Stomach (tissue), 9 donors: Measurements from ENCODE around the gene RALGAPA2. TPM values are rescaled to one million over a fixed set of nuclear protein-coding genes. Genes with fewer than 3 reads are reported as not detected.
A peak's percentile ranks its signal among the peaks of the same experiment; 100 is the strongest.

Experiments used
- DNase-seq, 2 donors: peaks; one replicate each; pipeline versions ENCODE4 v3.0.0 to v3.0.0-alpha.2; 2013 to 2019
- H3K27ac ChIP-seq, 5 donors: fragments of 200-600 bp in 4 of 5; sonication (generic) in 4 of 5; one replicate each; pipeline ENCODE4 v1.5.1; 2013 to 2019; ENCODE audit warnings: mild to moderate bottlenecking in 1 of 5, moderate library complexity in 1 of 5
- H3K27me3 ChIP-seq, 3 donors: fragments of 200-600 bp; sonication (generic); one replicate each; pipeline ENCODE4 v1.5.1; 2017 to 2019; ENCODE audit warnings: mixed run types in 1 of 3
- H3K36me3 ChIP-seq, 4 donors: fragments of 200-600 bp; sonication (generic); 1 replicate in 3 of 4; 2 replicates in 1 of 4; pipeline ENCODE4 v1.5.1; 2016 to 2019
- H3K4me1 ChIP-seq, 4 donors: fragments of 200-600 bp; sonication (generic); one replicate each; pipeline ENCODE4 v1.5.1; 2016 to 2019
- H3K4me3 ChIP-seq, 4 donors: fragments of 200-600 bp; sonication (generic) in 3 of 4; one replicate each; pipeline ENCODE4 v1.5.1; 2016 to 2019; ENCODE audit warnings: mild to moderate bottlenecking in 1 of 4
- H3K9me3 ChIP-seq, 4 donors: fragments of 200-600 bp; sonication (generic); one replicate each; pipeline ENCODE4 v1.5.1; 2016 to 2019
- CTCF ChIP-seq, 7 experiments: fragments of 450-650 bp in 4 of 7; fragments of 200-600 bp in 3 of 7; sonication (generic) in 3 of 7; IDR thresholded peaks; one replicate each; pipeline ENCODE4 v1.5.1; 2016 to 2019; ENCODE audit warnings: antibody characterized with exemption in 7 of 7, control low read depth in 2 of 7, mild to moderate bottlenecking in 1 of 7
- EP300 ChIP-seq: sonication (generic); formaldehyde crosslinking; IDR thresholded peaks from one replicate; pipeline ENCODE4 v1.6.1; 2017; ENCODE audit warnings: antibody characterized with exemption
- POLR2A ChIP-seq, 4 donors: fragments of 450-650 bp; IDR thresholded peaks; one replicate each; pipeline ENCODE4 v1.6.1; 2016; ENCODE audit warnings: antibody characterized with exemption in 4 of 4, control low read depth in 2 of 4, mild to moderate bottlenecking in 1 of 4, moderate library complexity in 1 of 4
- POLR2AphosphoS5 ChIP-seq, 3 donors: sonication (generic); formaldehyde crosslinking; IDR thresholded peaks; one replicate each; pipeline ENCODE4 v1.6.1; 2016; ENCODE audit warnings: antibody characterized with exemption in 3 of 3
- WGBS, 5 donors: extraction: QIAGEN DNeasy Blood & Tissue Kit in 3 of 5; methylation state at CpG; one replicate each; pipeline versions ENCODE4 v1.1.5 to v1.1.7; 2013 to 2018; 5-methylcytosine and 5-hydroxymethylcytosine counted together
- intact Hi-C: fragments of 100-400 bp; cut with DNase I; formaldehyde crosslinking; loops from one replicate; pipeline ENCODE4 v1.15.1; 2023; ENCODE audit warnings: low total_unique reads
- polyA plus RNA-seq, 3 donors: library from polyadenylated mRNA; stranded (reverse); fragments of 200-250 nt; gene quantifications; one replicate each; pipeline ENCODE4 v1.2.3, GENCODE V29; 2013
- total RNA-seq, 5 donors: library from RNA; depleted of rRNA; stranded (reverse); fragments of >200 nt; gene quantifications; one replicate each; pipeline versions ENCODE4 v1.1.0 to v1.2.3, GENCODE V29; 2014 to 2016
- donor health status: healthy with polysubstance abuse.
- donor health status: Bipolar disorder and iron deficiency.
- donor health status: healthy.

RALGAPA2 gene
- total and polyA plus RNA-seq, 8 donors = 4.3 to 159 (median 48.7) TPM

- intact Hi-C loops = no loop called here
- Histone ChIP-seq H3K27ac (no peak overlapping the region), H3K27me3 (no peaks in the 10 kb centered on the region), H3K36me3 (no peaks in the 10 kb centered on the region), H3K4me3 (no peak overlapping the region), H3K4me1 (no peaks in the 10 kb centered on the region), H3K9me3 (no peaks in the 10 kb centered on the region)
- no peak for TF ChIP-seq POLR2AphosphoS5 (IDR thresholded peaks at IDR 0.05)
- no peak for TF ChIP-seq POLR2A (IDR thresholded peaks at IDR 0.05)
- TF ChIP-seq EP300 = no peak
- TF ChIP-seq CTCF (IDR thresholded peaks at IDR 0.05) = no peak
- no peak for DNase-seq
- 88 to 97% (median 94%) methylated on average over 4 of the region's 4 CpGs for WGBS, 5 donors
Measured at GRCh38 chr20:20721489-20721888, 9.0 kb upstream of the RALGAPA2 start.

- Histone ChIP-seq H3K36me3 (no peaks in the 10 kb centered on the region), H3K27me3 (no peaks in the 10 kb centered on the region), H3K27ac (no peak overlapping the region), H3K4me1 (no peaks in the 10 kb centered on the region), H3K4me3 (no peak overlapping the region), H3K9me3 (no peaks in the 10 kb centered on the region)
- intact Hi-C loops = no loop called here
- WGBS, 5 donors = 82 to 97% (median 94%) methylated on average over 1 of the region's 1 CpG
- TF ChIP-seq EP300 (no peak), CTCF (IDR thresholded peaks at IDR 0.05) (no peak), POLR2A (IDR thresholded peaks at IDR 0.05) (no peak), POLR2AphosphoS5 (IDR thresholded peaks at IDR 0.05) (no peak)
- DNase-seq = no peak
Measured at GRCh38 chr20:20720158-20720557, 7.7 kb upstream of the RALGAPA2 start.

GRCh38 chr20:20719411-20719810 lies 7.0 kb upstream of the RALGAPA2 start:
- peak in 1 of 2 donors; percentile 48 for DNase-seq
- Histone ChIP-seq H3K36me3 (no peaks in the 10 kb centered on the region), H3K4me3 (no peak overlapping the region), H3K27ac (peak overlapping the region in 1 of 5 donors; percentile 22), H3K27me3 (no peaks in the 10 kb centered on the region), H3K9me3 (no peaks in the 10 kb centered on the region), H3K4me1 (no peaks in the 10 kb centered on the region)
- no peak for TF ChIP-seq EP300
- no peak for TF ChIP-seq CTCF (IDR thresholded peaks at IDR 0.05)
- TF ChIP-seq POLR2A (IDR thresholded peaks at IDR 0.05) = no peak
- no peak for TF ChIP-seq POLR2AphosphoS5 (IDR thresholded peaks at IDR 0.05)
- intact Hi-C loops = no loop called here

GRCh38 chr20:20713244-20713765 lies 861 bp upstream of the RALGAPA2 start:
- TF ChIP-seq POLR2AphosphoS5 (IDR thresholded peaks at IDR 0.05) (no peak), CTCF (IDR thresholded peaks at IDR 0.05) (no peak)
- intact Hi-C loops = no loop called here
- peaks cover 10 to 41% (median 30%) of the 10 kb centered on the region in 4 donors for H3K4me1 ChIP-seq
- no peak for DNase-seq
- H3K27me3 ChIP-seq = no peaks in the 10 kb centered on the region
- peak overlapping the region; percentile 93 to 98 (median 95) for H3K27ac ChIP-seq
- no peaks in the 10 kb centered on the region for H3K36me3 ChIP-seq
- WGBS, 5 donors = 42 to 51% (median 49%) methylated on average over 15 of the region's 15 CpGs
- H3K4me3 ChIP-seq = peak overlapping the region; percentile 76 to 99 (median 96)
- no peaks in the 10 kb centered on the region for H3K9me3 ChIP-seq
